Vein endothelial cell (primary cell): ENCODE data around the gene DUOXA2. TPM values are rescaled to one million over a fixed set of nuclear protein-coding genes. Genes with fewer than 3 reads are reported as not detected.

ENCODE experiments used
- total RNA-seq: library from RNA; depleted of rRNA; stranded (reverse); fragments of >200 nt; gene quantifications from 2 replicates; pipeline ENCODE4 v1.2.3, GENCODE V29; 2012

DUOXA2 gene
- not detected in 2 replicates for total RNA-seq

GRCh38 chr15:45114076-45114750, at the start of gene DUOXA2, which contains the start of gene DUOX2:
TSS of gene DUOXA2 (plus strand) at chr15:45114326. CDS start at chr15:45114606, 280 bp downstream.
TSS of gene DUOX2 (minus strand) at chr15:45114172. CDS start at chr15:45113411, 761 bp downstream.

GRCh38 chr15:45129651-45130129, 15.6 kb downstream of the DUOXA2 start, which contains the start of the genes DUOX1 and DUOXA1:
TSS of gene DUOX1 (plus strand) at chr15:45129994. CDS start at chr15:45131967, 1,973 bp downstream.
TSS of gene DUOXA1 (minus strand) at chr15:45129879. CDS start at chr15:45123014, 6,865 bp downstream.

Other genes starting within 250 kb of the DUOXA2 start
- not detected in 2 replicates for gene TERB2, start 157.6 kb upstream of the DUOXA2 start, total RNA-seq
- 21.2 and 28.5 TPM in 2 replicates for gene SORD, start 91.1 kb upstream of the DUOXA2 start, total RNA-seq
- gene DUOX2, start 154 bp upstream of the DUOXA2 start, total RNA-seq: not detected in 2 replicates
- not detected in 2 replicates for gene DUOXA1, start 15.6 kb downstream of the DUOXA2 start, total RNA-seq
- not detected in 2 replicates for gene DUOX1, start 15.7 kb downstream of the DUOXA2 start, total RNA-seq
- gene SHF, start 73.6 kb downstream of the DUOXA2 start, total RNA-seq: 2.6 and 5.9 TPM in 2 replicates
- not detected in 2 replicates for gene SLC28A2, start 137.9 kb downstream of the DUOXA2 start, total RNA-seq